H9 (cell line): ENCODE measurements around the gene LGMN. TPM values are rescaled to one million over a fixed set of nuclear protein-coding genes. Genes with fewer than 3 reads are reported as not detected.

Experiments used
- DNase-seq: peaks from one replicate; pipeline ENCODE4 v3.0.0-alpha.2; 2017
- H2AFZ ChIP-seq: one replicate; pipeline ENCODE4 v1.6.1; 2013; ENCODE audit warnings: mild to moderate bottlenecking, low read length, control low read depth, moderate library complexity
- H2AK5ac ChIP-seq: 2 replicates; pipeline ENCODE4 v1.6.1; 2013; ENCODE audit warnings: low read length, control low read depth, mixed read lengths; ENCODE audit not compliant: insufficient read length
- H2BK120ac ChIP-seq: one replicate; pipeline ENCODE4 v1.6.1; 2013; ENCODE audit warnings: low read depth, mild to moderate bottlenecking, low read length, control low read depth, inconsistent platforms; ENCODE audit not compliant: poor library complexity, severe bottlenecking
- H2BK12ac ChIP-seq: 2 replicates; pipeline ENCODE4 v1.6.1; 2013; ENCODE audit warnings: low read length, control low read depth, mixed read lengths, low read depth; ENCODE audit not compliant: insufficient read length
- H2BK15ac ChIP-seq: 2 replicates; pipeline ENCODE4 v1.6.1; 2013; ENCODE audit warnings: low read depth, low read length, control low read depth
- H2BK20ac ChIP-seq: one replicate; pipeline ENCODE4 v1.6.1; 2013; ENCODE audit warnings: low read depth, mild to moderate bottlenecking, low read length, control low read depth, inconsistent platforms; ENCODE audit not compliant: poor library complexity, severe bottlenecking
- H2BK5ac ChIP-seq: 2 replicates; pipeline ENCODE4 v1.6.1; 2013; ENCODE audit warnings: low read length, control low read depth, mixed read lengths; ENCODE audit not compliant: insufficient read length
- H3K14ac ChIP-seq: 2 replicates; pipeline ENCODE4 v1.6.1; 2013; ENCODE audit warnings: low read length, control low read depth; ENCODE audit not compliant: insufficient read depth
- H3K18ac ChIP-seq: 2 replicates; pipeline ENCODE4 v1.6.1; 2013; ENCODE audit warnings: low read depth, mild to moderate bottlenecking, mixed read lengths, low read length, control low read depth; ENCODE audit not compliant: insufficient read length
- H3K23ac ChIP-seq: 2 replicates; pipeline ENCODE4 v1.6.1; 2013; ENCODE audit warnings: low read length, control low read depth, mixed read lengths, low read depth; ENCODE audit not compliant: insufficient read length
- H3K23me2 ChIP-seq: 2 replicates; pipeline ENCODE4 v1.6.1; 2013; ENCODE audit warnings: low read depth, mild to moderate bottlenecking, mixed read lengths, low read length, control low read depth; ENCODE audit not compliant: insufficient read length, poor library complexity, severe bottlenecking
- H3K27ac ChIP-seq: 2 replicates; pipeline ENCODE4 v1.5.1; 2013; ENCODE audit warnings: low read length, control low read depth, mixed read lengths, low read depth; ENCODE audit not compliant: insufficient read length
- H3K27me3 ChIP-seq: 2 replicates; pipeline ENCODE4 v1.6.1; 2013; ENCODE audit warnings: low read length, control low read depth, inconsistent platforms; ENCODE audit not compliant: insufficient read depth
- H3K4ac ChIP-seq: 2 replicates; pipeline ENCODE4 v1.6.1; 2013; ENCODE audit warnings: low read depth, mild to moderate bottlenecking, control low read depth, inconsistent platforms, low read length, moderate library complexity
- H3K4me1 ChIP-seq: 2 replicates; pipeline ENCODE4 v1.6.1; 2013; ENCODE audit warnings: low read length, control low read depth, inconsistent platforms; ENCODE audit not compliant: insufficient read depth
- H3K4me2 ChIP-seq: 2 replicates; pipeline ENCODE4 v1.6.1; 2013; ENCODE audit warnings: low read length, control low read depth, mixed read lengths; ENCODE audit not compliant: insufficient read length, insufficient read depth
- H3K56ac ChIP-seq: 2 replicates; pipeline ENCODE4 v1.6.1; 2013; ENCODE audit warnings: low read depth, mild to moderate bottlenecking, mixed read lengths, low read length, control low read depth; ENCODE audit not compliant: insufficient read length
- H3K79me1 ChIP-seq: 2 replicates; pipeline ENCODE4 v1.6.1; 2013; ENCODE audit warnings: low read depth, mild to moderate bottlenecking, moderate library complexity, low read length, control low read depth, inconsistent platforms; ENCODE audit not compliant: insufficient read depth, poor library complexity, severe bottlenecking
- H3K79me2 ChIP-seq: 2 replicates; pipeline ENCODE4 v1.6.1; 2013; ENCODE audit warnings: low read length, control low read depth, inconsistent platforms; ENCODE audit not compliant: insufficient read depth
- H3K9ac ChIP-seq: 2 replicates; pipeline ENCODE4 v1.6.1; 2013; ENCODE audit warnings: low read length, control low read depth, mixed read lengths; ENCODE audit not compliant: insufficient read length; ENCODE audit errors: extremely low read depth
- H3K9me3 ChIP-seq: one replicate; pipeline ENCODE4 v1.6.1; 2013; ENCODE audit warnings: low read depth, low read length, inconsistent platforms; ENCODE audit not compliant: control insufficient read depth
- H3T11ph ChIP-seq: one replicate; pipeline ENCODE4 v1.6.1; 2013; ENCODE audit warnings: mild to moderate bottlenecking, low read length, control low read depth, inconsistent platforms
- H4K20me1 ChIP-seq: one replicate; pipeline ENCODE4 v1.6.1; 2013; ENCODE audit not compliant: control insufficient read depth, insufficient read length, insufficient read depth
- H4K5ac ChIP-seq: 2 replicates; pipeline ENCODE4 v1.6.1; 2013; ENCODE audit warnings: low read depth, mild to moderate bottlenecking, mixed read lengths, low read length, control low read depth; ENCODE audit not compliant: insufficient read length
- H4K8ac ChIP-seq: replicated peaks from 2 replicates; pipeline ENCODE4 v1.6.1; 2013; ENCODE audit warnings: low read length, control low read depth, mixed read lengths, low read depth; ENCODE audit not compliant: insufficient read length
- H4K91ac ChIP-seq: 2 replicates; pipeline ENCODE4 v1.6.1; 2013; ENCODE audit warnings: low read depth, mild to moderate bottlenecking, moderate library complexity, mixed read lengths, low read length, control low read depth; ENCODE audit not compliant: insufficient read length
- H3K27ac Mint-ChIP-seq, 3 experiments: 2 replicates in 2 of 3; 3 replicates in 1 of 3; pipeline ENCODE4 v1.8.0; 2020 to 2021; ENCODE audit warnings: mixed read lengths in 3 of 3, mild to moderate bottlenecking in 1 of 3, moderate library complexity in 1 of 3
- H3K27me3 Mint-ChIP-seq: 2 replicates; pipeline ENCODE4 v1.8.0; 2021; ENCODE audit warnings: low read depth, mild to moderate bottlenecking, moderate library complexity, mixed read lengths
- H3K36me3 Mint-ChIP-seq, 3 experiments: 2 replicates in 2 of 3; 3 replicates in 1 of 3; pipeline ENCODE4 v1.8.0; 2020 to 2021; ENCODE audit warnings: low read depth in 3 of 3, mixed read lengths in 3 of 3; ENCODE audit not compliant: insufficient read depth in 1 of 3
- H3K4me1 Mint-ChIP-seq, 2 experiments: 2 replicates each; pipeline ENCODE4 v1.8.0; 2020; ENCODE audit warnings: mixed read lengths in 2 of 2
- H3K4me3 Mint-ChIP-seq, 2 experiments: 2 replicates in 1 of 2; 3 replicates in 1 of 2; pipeline ENCODE4 v1.8.0; 2020 to 2021; ENCODE audit warnings: mild to moderate bottlenecking in 2 of 2, mixed read lengths in 2 of 2, moderate library complexity in 1 of 2
- H3K9me3 Mint-ChIP-seq, 2 experiments: 2 replicates in 1 of 2; 3 replicates in 1 of 2; pipeline ENCODE4 v1.8.0; 2020; ENCODE audit warnings: mild to moderate bottlenecking in 2 of 2, mixed read lengths in 2 of 2, moderate library complexity in 1 of 2
- WGBS: extraction: QIAGEN DNeasy Blood & Tissue Kit; methylation state at CpG from one replicate; pipeline ENCODE4 v1.1.7; 2013; ENCODE audit warnings: missing lambda C conversion rate, low lambda C conversion rate, mixed read lengths; ENCODE audit not compliant: insufficient read length; ENCODE audit errors: extremely low coverage; 5-methylcytosine and 5-hydroxymethylcytosine counted together
- total RNA-seq: library from RNA; stranded (reverse); gene quantifications from 2 replicates; pipeline ENCODE4 v1.2.1, GENCODE V29; 2021
- TF ChIP-seq, protein P1 (sequence below): fragments of 200-600 bp; sonication (generic); conservative IDR thresholded peaks from 3 replicates; pipeline ENCODE4 v1.8.0; 2021; ENCODE audit warnings: antibody characterized with exemption, mild to moderate bottlenecking

The LGMN gene
- total RNA-seq, 1 experiment from 2014 or later = 55.3 TPM

DNA sequence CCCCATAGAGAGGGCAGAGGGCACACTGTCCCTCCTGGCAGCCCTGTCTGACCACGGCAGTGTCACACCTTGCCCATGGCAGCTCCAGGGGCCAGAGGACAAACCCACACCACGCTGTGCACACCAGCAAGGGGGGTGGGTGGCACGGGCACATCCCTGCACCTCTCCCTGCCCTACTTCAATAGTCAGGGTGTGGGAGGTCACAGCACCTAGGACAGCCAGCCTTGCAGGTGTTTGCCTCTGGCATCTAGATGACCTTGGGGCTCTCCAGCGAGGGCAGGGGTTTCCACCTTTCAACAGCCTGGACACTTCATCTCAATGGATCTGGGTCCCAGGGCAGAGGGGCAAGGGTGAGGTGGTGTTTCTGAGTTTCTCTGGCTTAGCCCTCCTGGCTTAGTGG lies 69.2 kb downstream of the LGMN start:
- Histone ChIP-seq H2AFZ (no peak overlapping the region), H3K27me3 (no peaks in the 10 kb centered on the region), H4K20me1 (no peaks in the 10 kb centered on the region), H3T11ph (no peak overlapping the region), H3K79me2 (no peaks in the 10 kb centered on the region), H2BK5ac (no peak overlapping the region), H4K5ac (no peak overlapping the region), H3K56ac (no peak overlapping the region), H2BK20ac (no peak overlapping the region), H2AK5ac (no peak overlapping the region), H3K18ac (no peak overlapping the region), H3K4me2 (no peak overlapping the region), H2BK120ac (no peak overlapping the region), H3K79me1 (no peaks in the 10 kb centered on the region), H3K27ac (no peak overlapping the region), H2BK15ac (no peak overlapping the region), H3K4me1 (no peaks in the 10 kb centered on the region), H2BK12ac (no peak overlapping the region), H3K23ac (no peak overlapping the region), H3K14ac (no peak overlapping the region), H4K8ac (no peak overlapping the region), H3K9me3 (no peaks in the 10 kb centered on the region), H4K91ac (no peak overlapping the region), H3K4ac (no peak overlapping the region), H3K9ac (no peak overlapping the region), H3K23me2 (no peaks in the 10 kb centered on the region)
- TF ChIP-seq, protein P1, sequence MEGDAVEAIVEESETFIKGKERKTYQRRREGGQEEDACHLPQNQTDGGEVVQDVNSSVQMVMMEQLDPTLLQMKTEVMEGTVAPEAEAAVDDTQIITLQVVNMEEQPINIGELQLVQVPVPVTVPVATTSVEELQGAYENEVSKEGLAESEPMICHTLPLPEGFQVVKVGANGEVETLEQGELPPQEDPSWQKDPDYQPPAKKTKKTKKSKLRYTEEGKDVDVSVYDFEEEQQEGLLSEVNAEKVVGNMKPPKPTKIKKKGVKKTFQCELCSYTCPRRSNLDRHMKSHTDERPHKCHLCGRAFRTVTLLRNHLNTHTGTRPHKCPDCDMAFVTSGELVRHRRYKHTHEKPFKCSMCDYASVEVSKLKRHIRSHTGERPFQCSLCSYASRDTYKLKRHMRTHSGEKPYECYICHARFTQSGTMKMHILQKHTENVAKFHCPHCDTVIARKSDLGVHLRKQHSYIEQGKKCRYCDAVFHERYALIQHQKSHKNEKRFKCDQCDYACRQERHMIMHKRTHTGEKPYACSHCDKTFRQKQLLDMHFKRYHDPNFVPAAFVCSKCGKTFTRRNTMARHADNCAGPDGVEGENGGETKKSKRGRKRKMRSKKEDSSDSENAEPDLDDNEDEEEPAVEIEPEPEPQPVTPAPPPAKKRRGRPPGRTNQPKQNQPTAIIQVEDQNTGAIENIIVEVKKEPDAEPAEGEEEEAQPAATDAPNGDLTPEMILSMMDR = no peak
- WGBS = no CpG with 5 or more reads among the region's 4 CpGs
- H3K4me1 Mint-ChIP-seq = peaks cover 9% of the 10 kb centered on the region in 2 experiments
- no peak overlapping the region for H3K27ac Mint-ChIP-seq
- DNase-seq = no peak
- H3K27me3 Mint-ChIP-seq = no peaks in the 10 kb centered on the region; the same call in 1 of the 2 replicates
- no peaks in the 10 kb centered on the region for H3K9me3 Mint-ChIP-seq
- H3K4me3 Mint-ChIP-seq = no peak overlapping the region
- no peaks in the 10 kb centered on the region for H3K36me3 Mint-ChIP-seq
